ENCODE data around the gene PHF24.

Gene PHF24

DNA sequence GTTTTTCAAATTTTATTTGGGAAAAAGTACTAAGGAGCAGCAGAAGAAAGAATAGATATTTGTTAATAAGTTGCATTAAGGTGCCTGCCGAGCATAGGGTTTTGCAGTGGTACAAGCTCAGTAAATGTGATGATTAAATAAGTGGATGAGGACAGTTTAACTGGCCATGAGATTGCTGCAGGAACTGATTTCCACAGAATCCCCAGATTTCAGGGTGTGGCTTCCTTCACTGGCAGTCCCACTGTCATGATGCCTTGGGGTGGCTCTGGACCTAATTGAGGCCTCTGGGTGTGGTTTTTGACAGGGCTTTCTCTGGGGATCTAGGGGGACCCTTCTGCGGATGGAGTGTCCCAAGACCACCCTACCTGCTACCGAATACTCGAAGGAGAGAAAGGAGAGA is 1.4 kb downstream of the PHF24 start:
- no peak overlapping the region for H3K4me2 ChIP-seq
- H3K9ac ChIP-seq: no peak overlapping the region
- H3K27ac ChIP-seq: no peak overlapping the region
- TF ChIP-seq Cebpa-rat (IDR thresholded peaks at IDR 0.05): no peak
- H3K4me3 ChIP-seq: no peak overlapping the region
- H3K4me1 ChIP-seq: peaks cover 4% of the 10 kb centered on the region; the same call in 1 of the 2 replicates
- no peaks in the 10 kb centered on the region for H3K9me3 ChIP-seq
- H3K27me3 ChIP-seq: peaks cover 39% of the 10 kb centered on the region
- H3K36me3 ChIP-seq: no peaks in the 10 kb centered on the region
- 0 out of 2 replicates have a peak, but pooled peaks cover 5% of the 10 kb centered on the region for H4K20me1 ChIP-seq

DNA sequence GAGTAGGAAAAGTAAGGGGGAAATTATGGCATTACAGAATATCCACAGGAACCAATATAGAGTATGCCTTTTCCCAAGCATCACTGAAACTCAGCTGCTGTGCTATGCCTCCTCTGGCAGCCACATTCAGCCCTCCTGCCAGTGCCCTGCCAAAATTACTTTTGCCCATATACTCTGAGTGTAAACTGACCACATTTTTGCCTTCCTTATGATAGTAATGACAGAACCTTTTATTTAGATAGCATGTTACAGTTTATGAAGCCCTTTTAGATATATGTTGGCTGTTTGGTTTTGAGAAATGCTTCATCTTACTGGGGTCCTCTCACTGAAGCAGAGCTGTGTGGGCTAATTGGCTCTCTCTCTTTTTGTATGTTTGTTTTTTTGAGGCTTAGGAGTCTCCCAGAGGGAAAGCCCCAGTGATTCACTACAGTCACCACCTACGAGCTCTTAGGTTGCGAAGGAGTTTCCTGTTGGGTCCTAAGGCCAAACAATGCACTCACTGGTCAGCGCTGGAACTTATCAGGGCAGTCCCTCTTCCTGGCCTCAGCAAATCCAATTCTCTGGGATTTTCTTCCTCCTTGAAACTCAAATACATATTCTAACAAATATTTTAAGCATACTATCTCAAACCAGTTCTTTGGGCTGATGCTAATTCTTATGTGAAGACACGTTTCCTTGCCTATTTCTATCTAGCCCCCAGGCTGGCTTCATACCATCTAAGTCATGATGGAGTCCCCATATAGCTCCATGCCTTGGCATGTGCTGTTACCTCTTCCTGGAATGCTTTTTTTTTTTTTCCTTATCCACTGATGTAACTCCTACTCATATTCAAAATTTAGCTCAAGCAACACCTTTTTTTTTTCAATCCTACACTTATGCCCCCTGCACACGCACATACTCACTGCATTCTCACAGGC is 3.7 kb downstream of the PHF24 start:
- Histone ChIP-seq H4K20me1 (0 out of 2 replicates have a peak, but pooled peaks cover 5% of the 10 kb centered on the region), H3K27me3 (peaks cover 32% of the 10 kb centered on the region), H3K4me2 (no peak overlapping the region), H3K36me3 (no peaks in the 10 kb centered on the region), H3K4me1 (peaks cover 4% of the 10 kb centered on the region; the same call in 1 of the 2 replicates), H3K27ac (no peak overlapping the region), H3K4me3 (no peak overlapping the region), H3K9me3 (no peaks in the 10 kb centered on the region), H3K9ac (no peak overlapping the region)
- TF ChIP-seq Cebpa-rat (IDR thresholded peaks at IDR 0.05): no peak

DNA sequence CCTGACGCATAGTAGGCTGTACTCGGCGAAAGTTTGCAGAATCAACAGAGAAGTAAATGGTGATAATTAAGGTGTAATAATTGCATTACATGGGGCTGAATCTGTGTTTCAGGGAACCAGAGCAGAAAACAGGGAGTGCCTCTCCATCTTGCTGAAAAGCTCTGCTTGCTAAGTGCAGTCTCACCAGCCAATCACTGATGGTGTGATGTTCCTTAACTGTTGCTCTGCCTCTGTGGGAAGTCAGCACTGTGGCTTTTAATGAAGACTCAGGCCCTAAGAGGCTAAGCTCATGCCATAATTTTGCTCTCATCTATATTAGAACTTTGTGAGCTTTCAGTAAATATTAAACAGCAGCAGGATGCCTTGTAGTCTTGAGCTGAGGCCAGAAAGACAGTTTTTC is 4.5 kb downstream of the PHF24 start:
- H3K9me3 ChIP-seq: no peaks in the 10 kb centered on the region
- TF ChIP-seq Cebpa-rat (IDR thresholded peaks at IDR 0.05): no peak
- H3K27ac ChIP-seq: no peak overlapping the region
- H3K4me1 ChIP-seq: peaks cover 4% of the 10 kb centered on the region; the same call in 1 of the 2 replicates
- H3K36me3 ChIP-seq: no peaks in the 10 kb centered on the region
- H3K9ac ChIP-seq: no peak overlapping the region
- H3K27me3 ChIP-seq: peaks cover 25% of the 10 kb centered on the region
- no peak overlapping the region for H3K4me3 ChIP-seq
- 0 out of 2 replicates have a peak, but pooled peaks cover 5% of the 10 kb centered on the region for H4K20me1 ChIP-seq
- H3K4me2 ChIP-seq: no peak overlapping the region

DNA sequence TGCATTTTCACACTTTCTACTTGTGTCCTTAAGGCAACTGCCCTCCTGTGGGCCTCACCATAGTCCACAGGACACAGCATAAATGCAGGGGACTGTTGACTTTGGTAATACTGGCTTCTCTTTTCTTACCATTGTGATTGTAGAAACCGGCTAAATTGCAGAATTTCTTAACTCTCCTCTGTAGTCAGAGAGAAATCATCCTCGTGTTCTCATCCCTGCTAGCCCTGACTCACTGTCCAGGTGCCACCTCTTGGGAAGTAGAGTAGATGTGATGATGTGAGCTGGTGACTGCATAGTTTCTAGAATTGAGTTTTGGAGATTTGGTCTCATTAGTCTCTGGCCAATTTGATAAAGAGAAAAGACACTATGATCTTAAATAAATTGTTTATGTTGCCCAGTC is 5.5 kb downstream of the PHF24 start:
- Histone ChIP-seq H3K9me3 (no peaks in the 10 kb centered on the region), H3K36me3 (no peaks in the 10 kb centered on the region), H3K27ac (no peak overlapping the region), H3K4me1 (peaks cover under 1% of the 10 kb centered on the region; the same call in 1 of the 2 replicates), H4K20me1 (0 out of 2 replicates have a peak, but pooled peaks cover 3% of the 10 kb centered on the region), H3K4me3 (no peak overlapping the region), H3K9ac (no peak overlapping the region), H3K4me2 (no peak overlapping the region), H3K27me3 (peaks cover 15% of the 10 kb centered on the region)
- no peak for TF ChIP-seq Cebpa-rat (IDR thresholded peaks at IDR 0.05)

DNA sequence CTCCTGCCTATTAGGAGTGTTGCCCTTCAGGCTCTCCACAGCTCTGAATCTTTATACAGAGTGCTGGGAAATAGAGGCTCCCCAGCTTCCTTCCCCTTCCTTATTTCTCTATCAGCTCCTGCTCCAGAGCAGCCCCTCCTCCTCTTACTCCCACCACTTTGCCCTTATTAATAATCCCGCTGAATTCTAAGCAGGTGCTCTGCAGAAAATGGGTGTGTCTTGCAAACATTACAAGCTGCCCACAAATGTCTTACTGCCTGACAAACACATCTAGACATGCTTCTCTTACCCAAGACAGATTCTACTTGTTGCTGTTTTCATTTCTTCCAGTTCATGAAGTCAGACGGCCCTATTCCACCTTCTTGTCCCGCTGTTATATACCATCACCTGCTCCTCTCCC is 6.4 kb downstream of the PHF24 start:
- Histone ChIP-seq H3K4me3 (no peak overlapping the region), H3K4me2 (no peak overlapping the region), H3K4me1 (no peaks in the 10 kb centered on the region), H3K36me3 (no peaks in the 10 kb centered on the region), H4K20me1 (no peaks in the 10 kb centered on the region), H3K9me3 (no peaks in the 10 kb centered on the region), H3K9ac (no peak overlapping the region), H3K27ac (no peak overlapping the region), H3K27me3 (peaks cover 6% of the 10 kb centered on the region; the same call in 1 of the 2 replicates)
- no peak for TF ChIP-seq Cebpa-rat (IDR thresholded peaks at IDR 0.05)

DNA sequence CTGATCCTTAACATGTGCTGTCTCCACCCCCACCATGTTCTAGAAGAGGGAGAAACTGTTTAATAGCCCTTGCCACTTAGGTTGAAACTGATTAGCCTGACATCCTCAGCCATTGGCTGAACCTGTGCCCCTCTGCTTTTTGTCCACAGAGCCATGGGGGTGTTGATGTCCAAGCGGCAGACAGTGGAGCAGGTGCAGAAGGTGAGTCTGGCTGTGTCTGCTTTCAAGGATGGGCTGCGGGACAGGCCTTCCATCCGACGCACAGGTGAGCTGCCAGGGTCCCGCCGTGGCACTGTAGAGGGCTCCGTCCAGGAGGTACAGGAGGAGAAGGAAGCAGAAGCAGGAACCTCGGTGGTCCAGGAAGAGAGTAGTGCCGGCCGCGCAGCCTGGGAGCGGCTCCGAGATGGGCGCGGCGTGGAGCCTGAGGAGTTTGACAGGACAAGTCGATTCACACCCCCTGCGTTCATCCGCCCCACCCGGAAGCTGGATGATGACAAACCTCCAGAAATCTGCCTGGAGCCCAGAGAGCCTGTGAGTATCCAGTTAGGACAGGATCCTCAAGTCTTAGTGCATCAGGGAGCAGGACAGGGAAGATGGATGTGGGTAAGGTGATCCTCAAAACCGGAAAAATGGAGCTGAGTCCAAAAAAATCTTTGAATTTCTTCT is 13.2 kb downstream of the PHF24 start:
- TF ChIP-seq Cebpa-rat (IDR thresholded peaks at IDR 0.05): no peak

DNA sequence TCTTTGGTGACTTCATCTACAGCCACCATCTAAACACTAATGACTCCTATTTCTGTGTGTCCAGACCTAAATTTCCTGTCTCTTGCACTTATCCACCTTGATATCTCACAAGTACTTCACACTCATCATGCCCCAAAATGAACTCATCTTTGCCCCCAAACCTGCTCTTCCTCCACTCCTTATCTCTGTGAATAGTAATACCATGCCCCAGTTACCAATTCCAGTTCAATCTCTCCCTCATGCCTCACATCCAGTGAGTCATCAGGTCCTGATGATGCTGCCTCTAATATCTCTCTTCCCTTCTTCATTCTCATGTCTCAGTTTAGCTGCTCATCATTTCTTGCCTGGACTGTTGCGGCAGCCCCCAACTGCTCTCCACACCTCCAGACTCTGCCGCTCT is 16.6 kb downstream of the PHF24 start:
- H4K20me1 ChIP-seq: no peaks in the 10 kb centered on the region
- no peaks in the 10 kb centered on the region for H3K9me3 ChIP-seq
- no peak for TF ChIP-seq Cebpa-rat (IDR thresholded peaks at IDR 0.05)
- H3K4me1 ChIP-seq: no peaks in the 10 kb centered on the region
- H3K9ac ChIP-seq: no peak overlapping the region
- H3K27me3 ChIP-seq: no peaks in the 10 kb centered on the region
- no peak overlapping the region for H3K27ac ChIP-seq
- no peak overlapping the region for H3K4me2 ChIP-seq
- H3K36me3 ChIP-seq: no peaks in the 10 kb centered on the region
- no peak overlapping the region for H3K4me3 ChIP-seq

More for the DNA sequence above, 13.2 kb downstream of the PHF24 start:
- H3K27ac ChIP-seq: no peak overlapping the region
- H4K20me1 ChIP-seq: no peaks in the 10 kb centered on the region
- H3K27me3 ChIP-seq: no peaks in the 10 kb centered on the region
- H3K9me3 ChIP-seq: no peaks in the 10 kb centered on the region
- no peak overlapping the region for H3K4me3 ChIP-seq
- no peak overlapping the region for H3K4me2 ChIP-seq
- no peaks in the 10 kb centered on the region for H3K36me3 ChIP-seq
- H3K9ac ChIP-seq: no peak overlapping the region
- no peaks in the 10 kb centered on the region for H3K4me1 ChIP-seq

DNA sequence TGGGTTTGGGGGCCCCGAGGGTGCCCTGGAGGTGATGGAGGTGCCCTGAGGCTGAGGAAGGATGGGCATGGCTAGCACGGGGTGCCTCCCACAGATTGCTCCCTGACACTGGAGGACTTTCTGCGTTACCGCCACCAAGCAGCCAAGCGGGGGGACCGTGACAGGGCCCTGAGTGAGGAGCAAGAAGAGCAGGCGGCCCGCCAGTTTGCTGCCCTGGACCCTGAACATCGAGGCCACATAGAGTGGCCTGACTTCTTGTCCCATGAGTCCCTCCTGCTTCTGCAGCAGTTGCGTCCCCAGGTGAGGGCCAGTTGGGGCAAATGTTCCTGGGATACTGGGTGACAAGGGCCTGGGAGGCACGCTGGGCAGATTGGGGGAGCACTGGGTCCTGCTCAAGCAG is 18.4 kb downstream of the PHF24 start:
- no peaks in the 10 kb centered on the region for H3K36me3 ChIP-seq

DNA sequence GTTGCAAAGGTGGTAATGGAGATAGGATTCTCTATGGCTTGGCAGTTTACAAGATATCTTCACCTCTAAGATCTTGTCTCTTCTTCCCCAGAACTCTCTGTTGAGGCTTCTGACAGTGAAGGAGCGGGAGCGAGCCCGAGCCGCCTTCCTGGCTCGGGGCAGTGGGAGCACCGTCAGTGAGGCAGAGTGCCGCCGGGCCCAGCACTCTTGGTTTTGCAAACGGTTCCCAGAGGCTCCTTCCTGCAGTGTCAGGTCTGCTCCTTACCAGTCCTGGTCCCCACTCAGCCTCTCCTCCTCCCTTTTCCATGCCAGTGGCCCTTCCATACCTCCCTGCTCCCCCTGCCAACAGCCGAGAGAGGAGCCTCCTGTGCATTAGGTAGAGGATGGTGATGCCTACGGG is 18.9 kb downstream of the PHF24 start:
- H3K36me3 ChIP-seq: no peaks in the 10 kb centered on the region
- no peaks in the 10 kb centered on the region for H4K20me1 ChIP-seq
- H3K27me3 ChIP-seq: no peaks in the 10 kb centered on the region
- no peak overlapping the region for H3K27ac ChIP-seq
- H3K9ac ChIP-seq: no peak overlapping the region
- TF ChIP-seq Cebpa-rat (IDR thresholded peaks at IDR 0.05): no peak
- H3K4me2 ChIP-seq: no peak overlapping the region
- H3K4me3 ChIP-seq: no peak overlapping the region
- H3K9me3 ChIP-seq: no peaks in the 10 kb centered on the region
- peaks cover under 1% of the 10 kb centered on the region; the same call in 1 of the 2 replicates for H3K4me1 ChIP-seq

More for the DNA sequence above, 18.4 kb downstream of the PHF24 start:
- Histone ChIP-seq H3K27me3 (no peaks in the 10 kb centered on the region), H3K4me3 (no peak overlapping the region), H3K27ac (no peak overlapping the region), H4K20me1 (no peaks in the 10 kb centered on the region), H3K9me3 (no peaks in the 10 kb centered on the region), H3K4me2 (no peak overlapping the region), H3K9ac (no peak overlapping the region), H3K4me1 (no peaks in the 10 kb centered on the region)
- TF ChIP-seq Cebpa-rat (IDR thresholded peaks at IDR 0.05): no peak
